CD4-positive, alpha-beta T cell treated with Interleukin-12 subunit alpha and Interleukin-12 subunit beta, for 1 hour (primary cell): ENCODE measurements around the gene BIRC5.
"Not testable (repeated sequence)": the region's sequence is repeated elsewhere in the genome, so short reads cannot be mapped to it uniquely, and the experiment has no call there.

Experiments
- DNase-seq: peaks from one replicate; pipeline ENCODE4 v3.0.0-alpha.2; 2020

Gene BIRC5

GRCh38 chr17:78241277-78242023 lies 27.4 kb downstream of the BIRC5 start:
- no peak for DNase-seq

- no peak for DNase-seq
These were observed 28.1 kb downstream of the BIRC5 start for GRCh38 chr17:78242024-78242742.

- no peak for DNase-seq
These were observed 33.3 kb downstream of the BIRC5 start for GRCh38 chr17:78247304-78247703.

- DNase-seq: no peak
These were observed 34.2 kb downstream of the BIRC5 start for GRCh38 chr17:78248051-78248914.

GRCh38 chr17:78249074-78249817 lies 35.2 kb downstream of the BIRC5 start:
- no peak for DNase-seq

GRCh38 chr17:78249818-78250806 lies 36.1 kb downstream of the BIRC5 start:
- DNase-seq: no peak

- DNase-seq: peak; percentile 87
These were observed 37.1 kb downstream of the BIRC5 start for GRCh38 chr17:78250891-78251772.

- no peak for DNase-seq
These were observed 37.7 kb downstream of the BIRC5 start for GRCh38 chr17:78251773-78252103.

GRCh38 chr17:78252111-78252634 lies 38.1 kb downstream of the BIRC5 start:
- DNase-seq: peak; percentile 86

- no peak for DNase-seq
These were observed 38.9 kb downstream of the BIRC5 start for GRCh38 chr17:78252701-78253635.

GRCh38 chr17:78253636-78253945 lies 39.5 kb downstream of the BIRC5 start:
- not testable (repeated sequence) for DNase-seq

GRCh38 chr17:78253946-78254672 lies 40.1 kb downstream of the BIRC5 start:
- DNase-seq: peak; percentile 83

- no peak for DNase-seq
These were observed 41.1 kb downstream of the BIRC5 start for GRCh38 chr17:78255029-78255656.

- no peak for DNase-seq
These were observed 42.1 kb downstream of the BIRC5 start for GRCh38 chr17:78255953-78256706.

- no peak for DNase-seq
These were observed 42.9 kb downstream of the BIRC5 start for GRCh38 chr17:78256707-78257591.

- DNase-seq: peak; percentile 14
These were observed 43.8 kb downstream of the BIRC5 start for GRCh38 chr17:78257810-78258322.
